ENCODE results near the gene TTC13.

TTC13 gene

GRCh38 chr1:230868736-230869385 lies 109.8 kb downstream of the TTC13 start:
- DNase-seq (ENCODE audit: low read depth) = no peak
- TF ChIP-seq, protein P1, sequence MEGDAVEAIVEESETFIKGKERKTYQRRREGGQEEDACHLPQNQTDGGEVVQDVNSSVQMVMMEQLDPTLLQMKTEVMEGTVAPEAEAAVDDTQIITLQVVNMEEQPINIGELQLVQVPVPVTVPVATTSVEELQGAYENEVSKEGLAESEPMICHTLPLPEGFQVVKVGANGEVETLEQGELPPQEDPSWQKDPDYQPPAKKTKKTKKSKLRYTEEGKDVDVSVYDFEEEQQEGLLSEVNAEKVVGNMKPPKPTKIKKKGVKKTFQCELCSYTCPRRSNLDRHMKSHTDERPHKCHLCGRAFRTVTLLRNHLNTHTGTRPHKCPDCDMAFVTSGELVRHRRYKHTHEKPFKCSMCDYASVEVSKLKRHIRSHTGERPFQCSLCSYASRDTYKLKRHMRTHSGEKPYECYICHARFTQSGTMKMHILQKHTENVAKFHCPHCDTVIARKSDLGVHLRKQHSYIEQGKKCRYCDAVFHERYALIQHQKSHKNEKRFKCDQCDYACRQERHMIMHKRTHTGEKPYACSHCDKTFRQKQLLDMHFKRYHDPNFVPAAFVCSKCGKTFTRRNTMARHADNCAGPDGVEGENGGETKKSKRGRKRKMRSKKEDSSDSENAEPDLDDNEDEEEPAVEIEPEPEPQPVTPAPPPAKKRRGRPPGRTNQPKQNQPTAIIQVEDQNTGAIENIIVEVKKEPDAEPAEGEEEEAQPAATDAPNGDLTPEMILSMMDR (conservative IDR thresholded peaks at IDR 0.05; ENCODE audit: low read length) = no peak
- H3K4me3 ChIP-seq (ENCODE audit: low read length) = peak overlapping the region; percentile 61

GRCh38 chr1:230867903-230868735 lies 110.5 kb downstream of the TTC13 start, which contains the start of gene C1orf198:
C1orf198 (minus strand) TSS chr1:230868521; CDS start chr1:230868512, 9 bp downstream.
- TF ChIP-seq, protein P1 (conservative IDR thresholded peaks at IDR 0.05; ENCODE audit: low read length) = no peak
- no peak for DNase-seq (ENCODE audit: low read depth)
- H3K4me3 ChIP-seq (ENCODE audit: low read length) = peak within 1 kb of the TSS; percentile 90

DNA sequence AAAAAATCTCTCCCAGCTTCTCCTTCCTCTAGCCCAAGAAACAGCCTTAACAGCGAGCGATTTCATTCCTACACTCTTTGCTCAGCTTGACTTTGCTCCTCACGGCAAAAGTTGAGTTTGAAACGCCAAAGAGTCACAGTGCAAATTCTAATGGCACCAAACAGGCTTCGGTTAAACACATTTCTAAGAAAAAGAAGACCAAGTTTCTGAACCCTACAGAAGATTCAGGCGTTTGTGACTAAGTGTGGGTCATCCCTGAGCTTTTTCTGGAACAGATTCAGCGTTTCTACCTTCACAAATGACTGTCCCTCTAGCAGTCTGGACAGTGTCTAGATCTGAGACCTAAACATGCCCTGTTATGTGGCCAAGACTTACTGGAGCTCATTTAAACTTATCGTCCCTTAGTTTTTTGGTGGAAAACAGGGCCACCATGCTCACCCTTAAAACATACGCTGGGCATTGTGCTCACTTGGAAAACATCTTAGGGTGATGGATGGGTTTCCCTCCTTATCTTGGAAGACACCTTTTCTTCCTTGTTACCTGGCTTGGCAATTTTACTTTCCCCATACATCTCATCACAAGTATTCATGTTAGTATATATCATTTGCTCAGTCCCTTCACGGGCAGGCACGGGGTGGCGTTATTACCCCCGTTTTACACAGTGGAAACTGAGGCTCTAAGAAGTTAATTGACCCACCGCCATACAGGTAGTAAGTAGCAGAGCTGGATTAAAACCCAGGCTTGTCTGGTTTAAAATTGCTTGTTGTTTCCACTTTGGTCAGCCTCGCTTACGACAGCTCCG lies 111.4 kb downstream of the TTC13 start:
- TF ChIP-seq, protein P1 (conservative IDR thresholded peaks at IDR 0.05; ENCODE audit: low read length) = no peak
- H3K4me3 ChIP-seq (ENCODE audit: low read length) = peak overlapping the region; percentile 90
- no peak for DNase-seq (ENCODE audit: low read depth)

GRCh38 chr1:230866171-230867070 lies 112.2 kb downstream of the TTC13 start:
- H3K4me3 ChIP-seq (ENCODE audit: low read length) = peak overlapping the region; percentile 90
- DNase-seq (ENCODE audit: low read depth) = peak; percentile 73

DNA sequence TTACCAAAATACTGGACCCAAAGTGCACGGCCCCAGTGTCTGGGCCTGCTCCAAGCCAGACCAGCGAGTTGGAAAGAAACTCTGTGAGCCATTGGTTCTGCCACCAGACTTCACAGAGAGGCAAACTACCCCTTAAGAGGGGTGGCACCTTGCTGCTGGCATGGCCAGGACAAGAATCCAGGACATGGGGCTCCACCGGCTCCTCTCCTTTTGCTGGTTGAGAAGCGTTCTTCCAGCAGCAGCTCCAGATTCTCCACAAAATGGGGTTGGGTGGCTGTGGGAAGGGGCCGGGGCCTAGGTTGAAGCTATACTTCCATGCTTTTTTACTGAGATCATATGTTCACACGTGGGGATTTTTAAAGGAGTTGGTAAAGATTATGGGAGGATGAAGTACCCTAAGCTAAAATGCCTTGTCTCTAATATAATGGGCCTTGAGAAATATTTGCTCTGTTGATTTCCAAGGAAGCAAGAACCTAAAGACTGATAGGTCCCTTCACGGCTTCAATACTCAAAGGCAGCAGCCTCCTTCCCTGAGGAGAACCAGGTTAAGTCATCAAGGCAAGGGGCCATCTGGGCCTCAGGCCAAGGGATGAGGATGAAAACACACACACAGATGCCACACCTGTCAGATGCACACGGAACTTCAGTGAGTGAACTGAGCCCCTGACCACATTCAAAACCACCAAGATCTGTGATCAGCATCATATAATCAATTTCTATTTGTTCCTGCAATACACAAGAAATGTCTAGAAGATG lies 113.4 kb downstream of the TTC13 start:
- no peak for DNase-seq (ENCODE audit: low read depth)
- TF ChIP-seq, protein P1 (conservative IDR thresholded peaks at IDR 0.05; ENCODE audit: low read length) = no peak

More at GRCh38 chr1:230866171-230867070, 112.2 kb downstream of the TTC13 start:
- TF ChIP-seq, protein P1 (conservative IDR thresholded peaks at IDR 0.05; ENCODE audit: low read length) = no peak

More for the DNA sequence above, 113.4 kb downstream of the TTC13 start:
- H3K4me3 ChIP-seq (ENCODE audit: low read length) = peak overlapping the region; percentile 90
